ENCODE measurements around the gene TARS1. TPM values are rescaled to one million over a fixed set of nuclear protein-coding genes. Genes with fewer than 3 reads are reported as not detected.
A peak's percentile ranks its signal among the peaks of the same experiment; 100 is the strongest.

TARS1 gene
- total RNA-seq, 1 experiment from 2014 or later, result 304 TPM

GRCh38 chr5:33445798-33446197 lies 5.0 kb downstream of the TARS1 start:
- ChIA-PET POLR2A (no interaction called here), CTCF (no interaction called here)
- H3K27me3 Mint-ChIP-seq (ENCODE audit: low read depth), result no peaks in the 10 kb centered on the region
- peak overlapping the region; percentile 33; the same call in 1 of the 2 replicates for H3K4me3 Mint-ChIP-seq
- ATAC-seq (no peak), DNase-seq (ENCODE audit: low spot score) (no peak)
- peak overlapping the region; percentile 85 for H3K27ac Mint-ChIP-seq
- H3K36me3 Mint-ChIP-seq, result peaks cover 60% of the 10 kb centered on the region
- H3K9me3 Mint-ChIP-seq, result no peaks in the 10 kb centered on the region; the same call in 1 of the 2 replicates
- TF ChIP-seq HMGA2 (CRISPR knock-in tag; IDR thresholded peaks at IDR 0.05) (no peak), GABPB1 (CRISPR knock-in tag; IDR thresholded peaks at IDR 0.05) (no peak), ATF3 (CRISPR knock-in tag; conservative IDR thresholded peaks at IDR 0.05) (no peak), EMX1 (CRISPR knock-in tag; IDR thresholded peaks at IDR 0.05) (no peak)
- TF ChIP-seq, protein P1, sequence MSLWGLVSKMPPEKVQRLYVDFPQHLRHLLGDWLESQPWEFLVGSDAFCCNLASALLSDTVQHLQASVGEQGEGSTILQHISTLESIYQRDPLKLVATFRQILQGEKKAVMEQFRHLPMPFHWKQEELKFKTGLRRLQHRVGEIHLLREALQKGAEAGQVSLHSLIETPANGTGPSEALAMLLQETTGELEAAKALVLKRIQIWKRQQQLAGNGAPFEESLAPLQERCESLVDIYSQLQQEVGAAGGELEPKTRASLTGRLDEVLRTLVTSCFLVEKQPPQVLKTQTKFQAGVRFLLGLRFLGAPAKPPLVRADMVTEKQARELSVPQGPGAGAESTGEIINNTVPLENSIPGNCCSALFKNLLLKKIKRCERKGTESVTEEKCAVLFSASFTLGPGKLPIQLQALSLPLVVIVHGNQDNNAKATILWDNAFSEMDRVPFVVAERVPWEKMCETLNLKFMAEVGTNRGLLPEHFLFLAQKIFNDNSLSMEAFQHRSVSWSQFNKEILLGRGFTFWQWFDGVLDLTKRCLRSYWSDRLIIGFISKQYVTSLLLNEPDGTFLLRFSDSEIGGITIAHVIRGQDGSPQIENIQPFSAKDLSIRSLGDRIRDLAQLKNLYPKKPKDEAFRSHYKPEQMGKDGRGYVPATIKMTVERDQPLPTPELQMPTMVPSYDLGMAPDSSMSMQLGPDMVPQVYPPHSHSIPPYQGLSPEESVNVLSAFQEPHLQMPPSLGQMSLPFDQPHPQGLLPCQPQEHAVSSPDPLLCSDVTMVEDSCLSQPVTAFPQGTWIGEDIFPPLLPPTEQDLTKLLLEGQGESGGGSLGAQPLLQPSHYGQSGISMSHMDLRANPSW (CRISPR knock-in tag; conservative IDR thresholded peaks at IDR 0.05; ENCODE audit: low read depth), result no peak
- peaks cover 66% of the 10 kb centered on the region for H3K4me1 Mint-ChIP-seq

DNA sequence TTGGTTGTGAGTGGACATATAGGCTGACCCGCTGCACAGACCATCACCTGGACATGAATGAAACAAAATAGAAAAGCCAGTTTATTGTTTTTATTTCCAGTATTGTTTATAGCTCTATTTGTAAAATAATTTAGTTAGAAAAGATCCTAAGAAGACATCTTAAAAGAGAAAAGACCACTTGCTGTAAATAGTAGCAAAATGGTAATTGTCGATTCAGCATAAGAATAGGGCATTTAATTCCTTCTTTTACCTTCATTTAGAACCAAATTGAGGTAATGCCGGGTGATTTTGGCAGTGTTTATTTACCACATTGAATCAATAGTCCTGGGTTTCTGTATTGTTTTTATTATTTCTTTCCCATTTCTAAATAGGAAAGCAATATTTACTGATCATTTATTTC lies 7.4 kb downstream of the TARS1 start:
- H3K4me3 Mint-ChIP-seq, result peak overlapping the region; percentile 61
- DNase-seq (ENCODE audit: low spot score) (no peak), ATAC-seq (peak; percentile 61)
- ChIA-PET CTCF (interaction anchor here (1.8 kb wide), 1 partner anchor 141 kb away, joined by 4 read pairs; no protein-coding TSS in a partner anchor), POLR2A (no interaction called here)
- peaks cover 75% of the 10 kb centered on the region for H3K36me3 Mint-ChIP-seq
- no peaks in the 10 kb centered on the region for H3K27me3 Mint-ChIP-seq (ENCODE audit: low read depth)
- H3K27ac Mint-ChIP-seq, result peak overlapping the region; percentile 97
- H3K9me3 Mint-ChIP-seq, result no peaks in the 10 kb centered on the region; the same call in 1 of the 2 replicates
- H3K4me1 Mint-ChIP-seq, result peaks cover 67% of the 10 kb centered on the region
- TF ChIP-seq ZNF138 (CRISPR knock-in tag; conservative IDR thresholded peaks at IDR 0.05), result no peak
- no peak for TF ChIP-seq NFYB (CRISPR knock-in tag; conservative IDR thresholded peaks at IDR 0.05; ENCODE audit: low read depth)
- TF ChIP-seq, protein P2, sequence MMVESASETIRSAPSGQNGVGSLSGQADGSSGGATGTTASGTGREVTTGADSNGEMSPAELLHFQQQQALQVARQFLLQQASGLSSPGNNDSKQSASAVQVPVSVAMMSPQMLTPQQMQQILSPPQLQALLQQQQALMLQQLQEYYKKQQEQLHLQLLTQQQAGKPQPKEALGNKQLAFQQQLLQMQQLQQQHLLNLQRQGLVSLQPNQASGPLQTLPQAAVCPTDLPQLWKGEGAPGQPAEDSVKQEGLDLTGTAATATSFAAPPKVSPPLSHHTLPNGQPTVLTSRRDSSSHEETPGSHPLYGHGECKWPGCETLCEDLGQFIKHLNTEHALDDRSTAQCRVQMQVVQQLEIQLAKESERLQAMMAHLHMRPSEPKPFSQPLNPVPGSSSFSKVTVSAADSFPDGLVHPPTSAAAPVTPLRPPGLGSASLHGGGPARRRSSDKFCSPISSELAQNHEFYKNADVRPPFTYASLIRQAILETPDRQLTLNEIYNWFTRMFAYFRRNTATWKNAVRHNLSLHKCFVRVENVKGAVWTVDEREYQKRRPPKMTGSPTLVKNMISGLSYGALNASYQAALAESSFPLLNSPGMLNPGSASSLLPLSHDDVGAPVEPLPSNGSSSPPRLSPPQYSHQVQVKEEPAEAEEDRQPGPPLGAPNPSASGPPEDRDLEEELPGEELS (CRISPR knock-in tag; IDR thresholded peaks at IDR 0.05), result peak; percentile 40; the same call in 1 of the 2 replicates

DNA sequence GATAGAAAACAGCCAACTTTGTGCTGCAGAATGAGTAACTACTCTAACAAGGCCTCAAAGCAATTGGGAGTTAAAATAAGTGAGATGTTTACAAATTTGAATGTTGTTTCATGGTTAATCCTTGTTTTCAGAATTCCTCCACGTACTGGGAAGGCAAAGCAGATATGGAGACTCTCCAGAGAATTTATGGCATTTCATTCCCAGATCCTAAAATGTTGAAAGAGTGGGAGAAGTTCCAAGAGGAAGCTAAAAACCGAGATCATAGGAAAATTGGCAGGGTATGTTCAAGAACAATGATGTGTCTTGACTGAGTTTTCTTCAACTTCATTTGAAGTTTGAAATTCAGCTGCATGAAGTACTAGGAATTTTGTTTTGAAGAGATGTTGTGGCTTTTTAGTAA lies 16.4 kb downstream of the TARS1 start:
- no peak for ATAC-seq
- Mint-ChIP-seq H3K9me3 (no peaks in the 10 kb centered on the region), H3K27ac (peak overlapping the region; percentile 2; the same call in 1 of the 2 replicates), H3K36me3 (peaks cover 92% of the 10 kb centered on the region), H3K27me3 (ENCODE audit: low read depth) (no peaks in the 10 kb centered on the region), H3K4me1 (peaks cover 3% of the 10 kb centered on the region), H3K4me3 (no peak overlapping the region)
- TF ChIP-seq MYBL2 (CRISPR knock-in tag; IDR thresholded peaks at IDR 0.05), result no peak
- TF ChIP-seq TCF7 (CRISPR knock-in tag; IDR thresholded peaks at IDR 0.05; ENCODE audit: low read depth), result no peak
- TF ChIP-seq ARID4B (CRISPR knock-in tag; IDR thresholded peaks at IDR 0.05; ENCODE audit: borderline replicate concordance), result no peak
- TF ChIP-seq, protein P3, sequence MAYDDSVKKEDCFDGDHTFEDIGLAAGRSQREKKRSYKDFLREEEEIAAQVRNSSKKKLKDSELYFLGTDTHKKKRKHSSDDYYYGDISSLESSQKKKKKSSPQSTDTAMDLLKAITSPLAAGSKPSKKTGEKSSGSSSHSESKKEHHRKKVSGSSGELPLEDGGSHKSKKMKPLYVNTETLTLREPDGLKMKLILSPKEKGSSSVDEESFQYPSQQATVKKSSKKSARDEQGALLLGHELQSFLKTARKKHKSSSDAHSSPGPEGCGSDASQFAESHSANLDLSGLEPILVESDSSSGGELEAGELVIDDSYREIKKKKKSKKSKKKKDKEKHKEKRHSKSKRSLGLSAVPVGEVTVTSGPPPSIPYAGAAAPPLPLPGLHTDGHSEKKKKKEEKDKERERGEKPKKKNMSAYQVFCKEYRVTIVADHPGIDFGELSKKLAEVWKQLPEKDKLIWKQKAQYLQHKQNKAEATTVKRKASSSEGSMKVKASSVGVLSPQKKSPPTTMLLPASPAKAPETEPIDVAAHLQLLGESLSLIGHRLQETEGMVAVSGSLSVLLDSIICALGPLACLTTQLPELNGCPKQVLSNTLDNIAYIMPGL (CRISPR knock-in tag; IDR thresholded peaks at IDR 0.05), result no peak
- TF ChIP-seq GRHL2 (CRISPR knock-in tag; IDR thresholded peaks at IDR 0.05; ENCODE audit: insufficient replicate concordance, severe bottlenecking), result no peak
- TF ChIP-seq ZNF263 (CRISPR knock-in tag; IDR thresholded peaks at IDR 0.05; ENCODE audit: low read depth), result no peak
- no peak for TF ChIP-seq ZNF416 (CRISPR knock-in tag; IDR thresholded peaks at IDR 0.05)
- TF ChIP-seq, protein P1 (CRISPR knock-in tag; conservative IDR thresholded peaks at IDR 0.05; ENCODE audit: low read depth), result no peak
- DNase-seq (ENCODE audit: low spot score), result no peak
- POLR2A ChIA-PET, result no interaction called here
- CTCF ChIA-PET, result no interaction called here

All from WTC11 (cell line).